ENCODE measurements around the gene RBM33. TPM values are rescaled to one million over a fixed set of nuclear protein-coding genes. Genes with fewer than 3 reads are reported as not detected.

The RBM33 gene
- total RNA-seq, 1 donor, result 23.7 TPM

GRCh38 chr7:155640629-155641028 lies 3.8 kb upstream of the RBM33 start:
- no peak for TF ChIP-seq CTCF (IDR thresholded peaks at IDR 0.05; ENCODE audit: insufficient read depth, low read depth, low read length)
- DNase-seq (ENCODE audit: low read depth), result no peak
- no peak overlapping the region for H3K4me3 ChIP-seq (ENCODE audit: low read depth, low read length)

DNA sequence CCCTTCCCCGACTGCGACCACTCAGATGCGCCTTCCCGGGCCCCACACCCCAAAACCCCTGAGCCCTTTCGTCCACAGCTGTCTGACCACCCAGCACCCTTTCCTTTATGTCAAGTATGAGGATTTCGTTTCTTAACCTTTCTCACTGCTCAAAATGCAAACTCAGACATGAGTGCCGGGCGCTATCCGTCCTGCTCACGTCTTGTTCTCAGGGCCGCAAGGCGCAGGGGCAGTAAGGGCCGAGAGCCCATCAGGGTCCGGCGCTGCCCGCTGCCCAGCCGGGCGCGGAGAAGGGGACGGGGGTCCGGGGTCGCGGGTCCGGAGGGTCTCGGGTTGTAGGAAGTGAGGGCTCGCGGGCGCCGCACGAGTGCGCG lies 670 bp upstream of the RBM33 start:
- TF ChIP-seq CTCF (IDR thresholded peaks at IDR 0.05; ENCODE audit: insufficient read depth, low read depth, low read length), result no peak
- no peak for DNase-seq (ENCODE audit: low read depth)
- H3K4me3 ChIP-seq (ENCODE audit: low read depth, low read length), result peak overlapping the region; percentile 80

DNA sequence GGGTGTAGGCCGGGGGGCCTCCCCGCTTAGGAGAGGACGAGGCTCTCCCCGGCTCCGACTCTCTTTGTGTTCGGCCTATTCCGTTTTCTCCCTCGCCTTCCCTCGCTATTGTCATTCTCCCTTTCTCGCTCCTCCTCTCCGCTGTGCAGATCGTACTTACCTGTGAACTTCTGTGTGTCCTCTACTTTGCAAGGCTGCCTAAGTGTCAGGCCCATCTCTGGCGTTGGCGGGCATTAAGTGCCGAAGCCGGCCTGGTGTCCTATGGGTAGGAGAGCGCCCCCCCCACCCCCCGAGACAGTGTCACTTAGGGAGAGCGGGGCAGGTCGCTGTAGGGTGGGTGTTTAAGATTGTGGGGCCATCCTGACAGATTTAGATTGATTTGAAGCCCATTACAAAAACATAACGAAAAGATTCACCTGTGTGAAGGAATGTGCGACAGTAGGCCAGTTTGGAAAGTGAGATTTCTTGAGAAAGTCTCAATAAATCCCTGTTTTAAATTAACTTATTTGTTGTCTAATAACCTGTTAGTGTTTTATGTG lies 579 bp downstream of the RBM33 start:
- TF ChIP-seq CTCF (IDR thresholded peaks at IDR 0.05; ENCODE audit: insufficient read depth, low read depth, low read length), result no peak
- peak overlapping the region; percentile 80 for H3K4me3 ChIP-seq (ENCODE audit: low read depth, low read length)
- DNase-seq (ENCODE audit: low read depth), result peak; percentile 36

GRCh38 chr7:155645662-155646061 lies 1.2 kb downstream of the RBM33 start:
- DNase-seq (ENCODE audit: low read depth), result peak; percentile 3

GRCh38 chr7:155646669-155647068 lies 2.2 kb downstream of the RBM33 start:
- DNase-seq (ENCODE audit: low read depth), result no peak
- TF ChIP-seq CTCF (IDR thresholded peaks at IDR 0.05; ENCODE audit: insufficient read depth, low read depth, low read length), result no peak

More at GRCh38 chr7:155645662-155646061, 1.2 kb downstream of the RBM33 start:
- H3K4me3 ChIP-seq (ENCODE audit: low read depth, low read length), result peak overlapping the region; percentile 80
- no peak for TF ChIP-seq CTCF (IDR thresholded peaks at IDR 0.05; ENCODE audit: insufficient read depth, low read depth, low read length)

DNA sequence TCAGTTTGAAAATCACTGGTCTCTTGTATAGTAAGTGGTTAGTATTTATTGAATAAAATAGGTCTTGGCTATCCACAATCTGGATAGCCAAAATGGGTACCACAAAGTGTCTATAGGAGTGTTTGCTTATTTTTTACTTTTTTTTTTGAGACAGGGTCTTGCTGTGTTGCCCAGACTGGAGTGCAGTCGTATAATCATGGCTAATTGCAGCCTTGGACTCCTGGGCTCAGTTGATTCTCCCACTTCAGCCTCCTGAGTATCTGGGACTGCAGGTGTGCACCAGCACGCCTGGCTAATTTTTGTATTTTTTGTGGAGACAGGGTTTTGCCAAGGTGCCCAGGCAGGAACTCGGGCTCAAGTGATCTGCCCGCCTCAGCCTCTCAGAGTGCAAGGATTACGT lies 2.8 kb downstream of the RBM33 start:
- H3K4me3 ChIP-seq (ENCODE audit: low read depth, low read length), result no peak overlapping the region
- no peak for TF ChIP-seq CTCF (IDR thresholded peaks at IDR 0.05; ENCODE audit: insufficient read depth, low read depth, low read length)
- no peak for DNase-seq (ENCODE audit: low read depth)

More at GRCh38 chr7:155646669-155647068, 2.2 kb downstream of the RBM33 start:
- H3K4me3 ChIP-seq (ENCODE audit: low read depth, low read length), result peak overlapping the region; percentile 80

DNA sequence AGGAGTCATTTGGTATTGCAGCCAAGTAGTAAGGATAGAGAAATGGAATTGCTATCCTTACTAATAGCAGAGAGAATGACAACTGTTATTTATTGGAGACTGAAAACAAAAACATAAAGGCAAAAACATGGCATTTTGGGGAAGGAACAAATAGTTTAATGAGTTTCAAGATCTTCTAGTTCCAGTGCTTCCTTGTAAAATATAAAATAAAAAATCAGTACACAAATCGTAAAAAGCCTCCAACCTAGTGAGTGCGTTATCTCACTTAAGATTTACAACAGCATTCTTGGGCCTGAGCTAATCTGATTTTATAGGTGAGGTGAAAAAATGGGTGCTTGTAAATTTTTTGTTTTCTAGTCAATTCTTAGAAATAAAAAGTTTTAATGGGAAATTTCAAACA lies 3.3 kb downstream of the RBM33 start:
- peak; percentile 6 for DNase-seq (ENCODE audit: low read depth)
- no peak overlapping the region for H3K4me3 ChIP-seq (ENCODE audit: low read depth, low read length)
- TF ChIP-seq CTCF (IDR thresholded peaks at IDR 0.05; ENCODE audit: insufficient read depth, low read depth, low read length), result no peak

Measured in fibroblast of villous mesenchyme (primary cell).